HG03095 (cell line): Measurements from ENCODE around the gene KRTAP10-4.
"Not testable (repeated sequence)": the region's sequence is repeated elsewhere in the genome, so short reads cannot be mapped to it uniquely, and the experiment has no call there.

ENCODE experiments used
- ATAC-seq: cut with Tn5 transposase; IDR thresholded peaks from one replicate; pipeline ENCODE4 v1.9.1; 2021; ENCODE audit warnings: moderate library complexity; ENCODE audit not compliant: unreplicated experiment

KRTAP10-4 gene

GRCh38 chr21:44534688-44535087, 38.8 kb upstream of the KRTAP10-4 start:
- ATAC-seq: no peak

DNA sequence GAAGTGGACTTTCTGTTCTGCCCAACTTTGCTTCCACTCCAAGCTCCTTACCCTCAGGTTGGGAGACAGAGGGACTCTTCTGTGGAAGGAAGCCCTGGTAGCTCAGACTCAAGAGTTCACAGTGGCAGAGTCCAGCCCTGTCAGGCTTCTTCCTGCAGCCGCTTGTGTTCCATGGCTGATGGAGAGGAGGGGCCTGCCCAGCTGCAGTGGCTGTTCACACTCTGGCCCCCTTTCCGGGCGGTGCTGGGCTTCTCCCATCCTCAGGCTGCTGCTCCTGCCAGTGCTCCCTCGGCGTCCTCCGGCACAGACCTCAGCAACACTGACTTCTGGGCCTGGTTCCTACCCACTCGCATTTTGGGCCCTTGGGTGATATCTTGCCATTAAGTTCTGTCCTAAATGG, 37.6 kb upstream of the KRTAP10-4 start:
- no peak for ATAC-seq

GRCh38 chr21:44537930-44538911, 35.3 kb upstream of the KRTAP10-4 start:
- no peak for ATAC-seq

- no peak for ATAC-seq
Measured at GRCh38 chr21:44539046-44539445, 34.5 kb upstream of the KRTAP10-4 start.

- no peak for ATAC-seq
Measured at GRCh38 chr21:44539991-44540666, 33.4 kb upstream of the KRTAP10-4 start, which contains the start of gene KRTAP10-1. Gene KRTAP10-1, minus strand, starts transcription at chr21:44540195. Its CDS starts 45 bp downstream, at chr21:44540150.

GRCh38 chr21:44540741-44541288, 32.7 kb upstream of the KRTAP10-4 start:
- no peak for ATAC-seq

DNA sequence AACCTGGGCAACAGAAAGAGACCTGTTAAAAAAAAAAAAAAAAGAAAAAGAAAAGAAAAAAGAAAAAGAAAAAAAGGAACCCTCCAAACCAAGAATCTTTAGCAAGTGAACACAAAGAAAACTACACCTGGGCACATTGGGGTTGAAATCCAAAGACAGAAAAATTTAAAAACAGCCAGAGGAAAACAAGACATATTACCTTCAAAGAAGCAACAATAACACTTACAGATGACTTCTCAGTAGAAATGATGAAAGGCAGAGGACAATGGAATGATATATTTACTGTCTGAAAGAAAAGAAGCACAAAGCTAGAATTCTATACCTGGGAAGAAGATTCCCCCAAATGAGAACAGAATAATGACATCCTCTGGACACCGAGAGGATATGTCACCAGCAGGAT, 30.8 kb upstream of the KRTAP10-4 start:
- no peak for ATAC-seq

DNA sequence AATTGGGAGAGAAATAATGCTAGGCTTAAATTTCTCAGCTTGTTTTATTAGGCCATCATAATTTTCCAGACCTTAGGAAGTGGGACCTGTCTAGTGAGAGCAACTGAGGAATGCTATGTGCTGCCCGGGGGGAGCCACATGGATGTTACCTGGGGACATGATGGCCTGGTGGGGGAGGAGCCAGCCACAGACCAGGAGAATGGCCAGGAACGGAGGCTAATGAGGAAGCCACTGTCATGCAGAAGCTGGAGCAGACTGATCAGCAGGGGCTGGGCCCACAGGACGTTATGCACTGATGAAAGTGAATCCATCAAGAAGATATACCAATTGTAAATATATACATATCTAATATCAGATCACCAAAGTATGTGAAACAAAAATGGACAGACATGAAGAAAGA, 29.0 kb upstream of the KRTAP10-4 start:
- ATAC-seq: no peak

DNA sequence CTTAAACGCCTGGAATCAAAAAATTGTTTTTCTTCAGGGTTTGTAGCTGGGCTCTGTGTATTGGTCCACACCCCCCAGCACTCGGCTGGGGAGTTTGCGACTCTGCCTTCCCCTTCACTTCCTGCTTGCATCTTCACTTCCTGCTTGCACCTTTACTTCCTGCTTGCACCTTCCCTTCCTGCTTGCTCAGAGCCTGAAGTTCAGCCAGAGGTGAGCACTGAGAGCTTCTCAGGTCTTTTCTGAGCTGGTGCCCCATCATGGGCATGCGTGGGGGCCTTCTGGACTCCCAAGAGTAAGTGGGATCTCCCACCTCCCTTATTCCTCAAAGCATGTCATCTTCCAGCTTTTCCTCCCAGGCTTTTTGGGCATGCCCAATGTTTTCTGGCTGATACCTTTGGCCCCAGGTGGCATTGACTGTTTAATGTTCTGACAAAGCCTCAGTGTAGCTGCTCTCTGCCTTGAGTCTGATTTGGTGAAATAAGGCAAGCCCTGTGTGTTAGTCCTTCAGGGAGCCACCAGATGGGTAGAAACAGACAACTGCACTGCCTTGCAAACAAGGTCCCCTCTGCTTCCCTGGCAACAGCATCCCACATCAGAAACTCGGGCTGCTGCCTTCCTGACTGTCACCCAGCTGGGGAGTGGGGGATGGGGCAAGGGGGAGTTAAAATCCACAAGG, 25.7 kb upstream of the KRTAP10-4 start:
- ATAC-seq: no peak

GRCh38 chr21:44548381-44548780, 25.1 kb upstream of the KRTAP10-4 start:
- ATAC-seq: no peak

- no peak for ATAC-seq
Measured at GRCh38 chr21:44548922-44549321, 24.6 kb upstream of the KRTAP10-4 start.

DNA sequence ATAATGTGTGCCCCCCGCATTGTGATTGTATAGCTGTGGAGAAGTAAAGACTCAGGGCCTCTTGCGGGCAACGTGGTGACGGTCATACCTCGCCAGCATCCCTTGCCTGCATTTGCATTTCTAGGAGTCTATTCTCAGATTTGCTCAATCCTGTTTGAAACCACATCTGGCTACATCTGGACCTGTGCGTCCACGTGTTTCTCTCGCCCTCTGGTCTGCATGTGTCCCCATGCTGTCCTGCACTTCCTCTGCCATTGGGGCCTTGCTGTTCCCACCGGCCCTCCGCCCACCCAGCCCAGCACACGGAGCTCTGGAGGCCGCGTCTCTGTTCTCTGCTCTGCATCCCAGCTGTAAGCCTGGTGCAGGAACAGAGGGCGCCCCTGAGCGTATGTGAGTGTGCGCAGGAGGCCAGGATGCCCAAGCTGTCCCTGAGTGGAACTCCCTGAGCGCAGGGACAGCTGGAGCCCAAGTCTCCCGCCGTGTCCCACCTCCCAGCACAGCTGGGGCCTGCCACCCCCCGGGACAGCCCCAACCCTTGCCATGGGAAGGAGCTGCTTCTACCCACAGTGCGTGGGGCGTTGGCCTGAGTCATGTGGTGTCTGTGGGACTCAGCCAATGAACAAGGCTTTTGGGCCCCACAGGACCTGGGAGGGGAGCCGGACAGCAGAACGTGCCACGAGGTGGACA, 23.9 kb upstream of the KRTAP10-4 start:
- no peak for ATAC-seq

- ATAC-seq: not testable (repeated sequence)
Measured at GRCh38 chr21:44550285-44550684, 23.2 kb upstream of the KRTAP10-4 start.

GRCh38 chr21:44550807-44551206, 22.7 kb upstream of the KRTAP10-4 start:
- no peak for ATAC-seq

GRCh38 chr21:44551340-44551961, 22.1 kb upstream of the KRTAP10-4 start, which contains the start of gene KRTAP10-2:
Gene KRTAP10-2, minus strand, starts transcription at chr21:44551505. Its CDS starts 47 bp downstream, at chr21:44551458.
- ATAC-seq: no peak

DNA sequence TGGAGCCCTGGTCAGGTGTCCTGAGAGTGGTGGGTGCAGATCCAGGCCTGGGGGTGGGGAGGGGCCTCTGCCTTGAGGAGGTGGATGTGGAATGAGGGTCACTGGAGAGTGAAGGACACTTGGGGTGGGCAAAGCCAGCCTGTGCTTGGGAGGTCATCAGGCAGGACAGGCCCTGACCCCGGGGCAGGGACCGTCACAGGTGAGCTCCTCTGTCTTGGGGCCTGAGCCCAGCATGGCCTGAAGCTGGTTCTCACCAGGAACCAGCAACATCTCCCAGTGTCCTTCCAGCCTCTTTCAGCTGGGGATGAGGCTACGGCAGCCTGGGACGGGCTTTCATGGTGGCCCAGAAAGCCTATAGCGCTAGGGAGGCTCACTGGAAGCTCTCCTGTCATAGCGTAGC, 21.4 kb upstream of the KRTAP10-4 start:
- no peak for ATAC-seq

DNA sequence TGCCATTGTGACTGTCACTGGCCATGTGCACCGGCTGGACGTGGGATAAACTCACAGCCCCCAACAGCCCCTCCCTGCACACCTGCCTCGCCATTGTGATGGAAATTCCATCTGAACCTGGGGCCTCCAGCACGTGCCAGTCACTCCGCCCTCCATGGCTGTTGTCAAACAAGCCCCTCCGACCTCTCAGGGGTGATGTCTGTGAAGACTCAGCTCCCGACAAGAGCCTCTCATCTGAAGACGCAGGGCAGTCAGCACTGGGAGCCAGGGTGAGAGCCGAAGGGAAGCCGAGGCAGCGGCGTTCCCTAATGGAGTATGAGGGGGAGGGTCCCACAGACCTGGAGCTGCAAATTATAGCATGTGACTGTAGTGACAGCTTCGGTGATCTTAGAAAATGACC, 20.8 kb upstream of the KRTAP10-4 start:
- ATAC-seq: no peak

- no peak for ATAC-seq
Measured at GRCh38 chr21:44555200-44555875, 18.2 kb upstream of the KRTAP10-4 start.

DNA sequence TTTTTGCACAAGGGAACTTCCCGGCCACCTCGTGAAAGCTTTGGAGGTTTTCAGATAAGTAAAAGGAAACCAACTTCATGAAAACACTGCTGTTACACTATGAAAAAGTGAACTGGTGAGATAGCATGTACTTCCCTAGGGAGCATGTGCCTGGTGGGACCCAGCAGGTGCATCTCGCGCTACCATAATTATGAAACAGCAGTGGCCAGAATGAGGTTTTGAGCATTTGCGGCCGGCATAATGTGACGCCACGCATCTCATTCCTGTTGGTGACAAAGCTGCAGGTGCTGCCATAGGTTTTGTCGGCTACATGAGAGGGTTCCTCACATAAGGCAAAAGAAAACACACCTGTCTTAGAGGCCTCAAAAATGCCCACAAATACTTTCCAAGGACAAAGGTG, 16.6 kb upstream of the KRTAP10-4 start:
- no peak for ATAC-seq
